Prostate gland (tissue), 2 donors: ENCODE results near the gene COX6A1.

Experiments
- POLR2A ChIP-seq: fragments of 450-650 bp; IDR thresholded peaks from one replicate; pipeline ENCODE4 v1.6.1; 2016; ENCODE audit warnings: antibody characterized with exemption, mild to moderate bottlenecking
- POLR2AphosphoS5 ChIP-seq: sonication (generic); formaldehyde crosslinking; IDR thresholded peaks from one replicate; pipeline ENCODE4 v1.6.1; 2017; ENCODE audit warnings: antibody characterized with exemption
- TF ChIP-seq, protein P1 (sequence below), 4 experiments: fragments of 200-600 bp in 2 of 4; fragments of 450-650 bp in 2 of 4; sonication (generic) in 2 of 4; IDR thresholded peaks; 1 replicate in 3 of 4; 2 replicates in 1 of 4; pipeline ENCODE4 v1.5.1; 2016 to 2019; ENCODE audit warnings: antibody characterized with exemption in 4 of 4, mild to moderate bottlenecking in 2 of 4, moderate library complexity in 2 of 4

DNA sequence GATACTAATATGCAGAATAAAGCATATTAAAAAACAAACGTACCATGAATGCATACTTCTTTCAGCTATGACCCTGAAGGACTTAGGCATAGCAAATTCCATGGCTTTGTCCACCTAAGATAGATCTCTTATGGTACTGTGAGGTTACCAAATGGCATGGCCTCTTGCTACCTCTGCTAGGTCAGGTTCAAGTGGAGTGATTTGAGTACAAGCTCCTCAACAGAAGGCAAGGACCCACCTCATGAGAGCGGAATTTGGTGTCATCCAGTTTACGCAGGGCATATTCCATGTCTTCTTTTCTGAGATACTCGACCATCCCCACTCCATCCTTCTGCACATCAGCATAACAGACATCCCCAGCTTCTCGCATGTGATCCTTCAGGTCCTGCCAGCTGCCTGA is 25.8 kb downstream of the COX6A1 start:
- TF ChIP-seq, protein P1, sequence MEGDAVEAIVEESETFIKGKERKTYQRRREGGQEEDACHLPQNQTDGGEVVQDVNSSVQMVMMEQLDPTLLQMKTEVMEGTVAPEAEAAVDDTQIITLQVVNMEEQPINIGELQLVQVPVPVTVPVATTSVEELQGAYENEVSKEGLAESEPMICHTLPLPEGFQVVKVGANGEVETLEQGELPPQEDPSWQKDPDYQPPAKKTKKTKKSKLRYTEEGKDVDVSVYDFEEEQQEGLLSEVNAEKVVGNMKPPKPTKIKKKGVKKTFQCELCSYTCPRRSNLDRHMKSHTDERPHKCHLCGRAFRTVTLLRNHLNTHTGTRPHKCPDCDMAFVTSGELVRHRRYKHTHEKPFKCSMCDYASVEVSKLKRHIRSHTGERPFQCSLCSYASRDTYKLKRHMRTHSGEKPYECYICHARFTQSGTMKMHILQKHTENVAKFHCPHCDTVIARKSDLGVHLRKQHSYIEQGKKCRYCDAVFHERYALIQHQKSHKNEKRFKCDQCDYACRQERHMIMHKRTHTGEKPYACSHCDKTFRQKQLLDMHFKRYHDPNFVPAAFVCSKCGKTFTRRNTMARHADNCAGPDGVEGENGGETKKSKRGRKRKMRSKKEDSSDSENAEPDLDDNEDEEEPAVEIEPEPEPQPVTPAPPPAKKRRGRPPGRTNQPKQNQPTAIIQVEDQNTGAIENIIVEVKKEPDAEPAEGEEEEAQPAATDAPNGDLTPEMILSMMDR (IDR thresholded peaks at IDR 0.05): no peak
- TF ChIP-seq POLR2A (no peak), POLR2AphosphoS5 (no peak)
